GM23338 (cell line): ENCODE results near the gene DDX41. TPM values are rescaled to one million over a fixed set of nuclear protein-coding genes. Genes with fewer than 3 reads are reported as not detected.

Source experiments
- ATAC-seq: fragments of 200-7000 bp; cut with Tn5 transposase; 3 replicates; pipeline ENCODE4 v1.9.1; 2020
- DNase-seq: peaks from one replicate; pipeline ENCODE4 v3.0.0-alpha.2; 2015; ENCODE audit warnings: low spot score
- H2AFZ ChIP-seq: fragments of 200-600 bp; sonication (generic); 2 replicates; pipeline ENCODE4 v1.8.0; 2016; ENCODE audit warnings: antibody characterized with exemption, mild to moderate bottlenecking, moderate library complexity
- H3F3A ChIP-seq: fragments of 200-600 bp; sonication (generic); replicated peaks from 2 replicates; pipeline ENCODE4 v1.8.0; 2017; ENCODE audit warnings: antibody characterized with exemption, mixed run types, low read depth
- H3K27ac ChIP-seq: fragments of 200-600 bp; sonication (generic); 2 replicates; pipeline ENCODE4 v1.6.1; 2016; ENCODE audit warnings: low read depth
- H3K27me3 ChIP-seq: fragments of 200-600 bp; sonication (generic); 2 replicates; pipeline ENCODE4 v1.8.0; 2016; ENCODE audit warnings: mild to moderate bottlenecking, mixed run types, moderate library complexity; ENCODE audit not compliant: insufficient read depth
- H3K36me3 ChIP-seq: fragments of 200-600 bp; sonication (generic); 2 replicates; pipeline ENCODE4 v1.8.0; 2016; ENCODE audit warnings: mild to moderate bottlenecking; ENCODE audit not compliant: insufficient read depth
- H3K4me1 ChIP-seq: fragments of 200-600 bp; sonication (generic); 2 replicates; pipeline ENCODE4 v1.8.0; 2016; ENCODE audit warnings: mild to moderate bottlenecking, moderate library complexity; ENCODE audit not compliant: insufficient read depth
- H3K4me2 ChIP-seq: fragments of 200-600 bp; sonication (generic); 2 replicates; pipeline ENCODE4 v1.7.1; 2017; ENCODE audit warnings: mixed run types
- H3K4me3 ChIP-seq: fragments of 200-600 bp; sonication (generic); 2 replicates; pipeline ENCODE4 v1.6.1; 2016; ENCODE audit warnings: mixed run types
- H3K79me2 ChIP-seq: fragments of 200-600 bp; sonication (generic); replicated peaks from 2 replicates; pipeline ENCODE4 v1.8.0; 2017; ENCODE audit warnings: mild to moderate bottlenecking; ENCODE audit not compliant: insufficient read depth
- H3K9me2 ChIP-seq: fragments of 200-600 bp; sonication (generic); 2 replicates; pipeline ENCODE4 v1.8.0; 2017; ENCODE audit not compliant: insufficient read depth
- H4K20me1 ChIP-seq: fragments of 200-600 bp; sonication (generic); replicated peaks from 2 replicates; pipeline ENCODE4 v1.8.0; 2017; ENCODE audit warnings: mild to moderate bottlenecking; ENCODE audit not compliant: insufficient read depth
- H3K27ac Mint-ChIP-seq: 2 replicates; pipeline ENCODE4 v1.8.0; 2020; ENCODE audit warnings: inconsistent platforms, mild to moderate bottlenecking, moderate library complexity, mixed read lengths
- H3K27me3 Mint-ChIP-seq: 3 replicates; pipeline ENCODE4 v1.8.0; 2022; ENCODE audit warnings: low read depth, mild to moderate bottlenecking, moderate library complexity, mixed read lengths, inconsistent platforms; ENCODE audit not compliant: insufficient read depth, poor library complexity
- H3K36me3 Mint-ChIP-seq: 3 replicates; pipeline ENCODE4 v1.8.0; 2021; ENCODE audit warnings: low read depth, mild to moderate bottlenecking, inconsistent platforms, moderate library complexity, mixed read lengths
- H3K4me1 Mint-ChIP-seq: 3 replicates; pipeline ENCODE4 v1.8.0; 2020; ENCODE audit warnings: mild to moderate bottlenecking, inconsistent platforms, mixed read lengths
- H3K4me3 Mint-ChIP-seq: 3 replicates; pipeline ENCODE4 v1.8.0; 2021; ENCODE audit warnings: moderate library complexity, mild to moderate bottlenecking, inconsistent platforms, mixed read lengths
- H3K9me3 Mint-ChIP-seq: 3 replicates; pipeline ENCODE4 v1.8.0; 2020; ENCODE audit warnings: moderate library complexity, mild to moderate bottlenecking, inconsistent platforms, mixed read lengths
- ETS1 ChIP-seq: IDR thresholded peaks from 2 replicates; pipeline ENCODE4 v1.6.1; 2016; ENCODE audit warnings: antibody characterized with exemption
- JUNB ChIP-seq: IDR thresholded peaks from one replicate; pipeline ENCODE4 v1.6.1; 2016; ENCODE audit warnings: antibody characterized with exemption; ENCODE audit not compliant: unreplicated experiment
- ZNF114 ChIP-seq: fragments of 250-450 bp; sonication (Bioruptor Pico); IDR thresholded peaks from 2 replicates; pipeline ENCODE4 v1.5.0; 2020; ENCODE audit warnings: mild to moderate bottlenecking, moderate library complexity
- ZNF331 ChIP-seq: fragments of 250-450 bp; sonication (Bioruptor Pico); IDR thresholded peaks from 2 replicates; pipeline ENCODE4 v1.5.0; 2020; ENCODE audit warnings: low read depth, mild to moderate bottlenecking, moderate library complexity
- ZNF462 ChIP-seq: fragments of 250-450 bp; sonication (Bioruptor Pico); IDR thresholded peaks from 2 replicates; pipeline ENCODE4 v1.5.0; 2020; ENCODE audit warnings: mild to moderate bottlenecking, moderate library complexity
- polyA plus RNA-seq: library from polyadenylated mRNA; unstranded; fragments of >200 nt; fragmentation: Nextera tagmentation; extraction: Ambion mirVana; gene quantifications from 2 replicates; pipeline ENCODE4 v1.2.1, GENCODE V29; 2016
- total RNA-seq: library from RNA; depleted of rRNA; stranded (reverse); fragments of >200 nt; shearing (Covaris generic); gene quantifications from 2 replicates; pipeline ENCODE4 v1.2.3, GENCODE V29; 2014

Gene DDX41
- total and polyA plus RNA-seq, 2 experiments from 2014 or later: 67.1 to 139 TPM

GRCh38 chr5:177487144-177487543, 29.6 kb downstream of the DDX41 start:
- H3K79me2 ChIP-seq: no peaks in the 10 kb centered on the region

More at GRCh38 chr5:177487144-177487543, 29.6 kb downstream of the DDX41 start:
- Mint-ChIP-seq H3K27ac (no peak overlapping the region), H3K9me3 (peaks cover 2% of the 10 kb centered on the region; the same call in 1 of the 3 replicates), H3K36me3 (peaks cover 78% of the 10 kb centered on the region), H3K27me3 (peaks cover 31% of the 10 kb centered on the region), H3K4me1 (peaks cover 6% of the 10 kb centered on the region), H3K4me3 (no peak overlapping the region)
- DNase-seq: no peak
- H3K9me2 ChIP-seq: no peaks in the 10 kb centered on the region
- H3K36me3 ChIP-seq: peaks cover 14% of the 10 kb centered on the region
- 0 out of 2 replicates have a peak, but pooled peaks cover 6% of the 10 kb centered on the region for H3F3A ChIP-seq
- TF ChIP-seq ZNF331 (CRISPR knock-in tag) (no peak), ZNF114 (no peak), JUNB (no peak), ETS1 (no peak), ZNF462 (CRISPR knock-in tag) (no peak)
- no peak overlapping the region for H3K27ac ChIP-seq
- H3K4me2 ChIP-seq: no peak overlapping the region
- no peak for ATAC-seq
- no peak overlapping the region for H2AFZ ChIP-seq
- H4K20me1 ChIP-seq: no peaks in the 10 kb centered on the region; the same call in 1 of the 2 replicates
- no peaks in the 10 kb centered on the region for H3K27me3 ChIP-seq
- no peak overlapping the region for H3K4me3 ChIP-seq
- peaks cover 5% of the 10 kb centered on the region; the same call in 1 of the 2 replicates for H3K4me1 ChIP-seq
